SK-N-SH treated with all-trans-retinoic acid at 6 μM for 48 hours (cell line): ENCODE results near the gene ARHGAP21.
A peak's percentile ranks its signal among the peaks of the same experiment; 100 is the strongest.

Source experiments
- ATAC-seq: fragments of 200-7000 bp; cut with Tn5 transposase; 3 replicates; pipeline ENCODE4 v1.9.1; 2020; ENCODE audit warnings: mild to moderate bottlenecking, moderate library complexity
- ARNTL ChIP-seq: fragments of 450-650 bp; formaldehyde crosslinking; IDR thresholded peaks from 2 replicates; pipeline ENCODE4 v1.5.0; 2020; ENCODE audit warnings: low read depth, mild to moderate bottlenecking, moderate library complexity, borderline replicate concordance
- BACH2 ChIP-seq: fragments of 250-450 bp; sonication (Bioruptor Pico); IDR thresholded peaks from 2 replicates; pipeline ENCODE4 v1.9.0; 2021; ENCODE audit warnings: mild to moderate bottlenecking, borderline replicate concordance
- CREB5 ChIP-seq: fragments of 250-450 bp; sonication (Bioruptor Pico); IDR thresholded peaks from 2 replicates; pipeline ENCODE4 v1.5.1; 2020; ENCODE audit warnings: low read depth, mild to moderate bottlenecking, moderate library complexity
- CSDC2 ChIP-seq: fragments of 250-450 bp; sonication (Bioruptor Pico); IDR thresholded peaks from 2 replicates; pipeline ENCODE4 v1.5.0; 2020; ENCODE audit warnings: mild to moderate bottlenecking, moderate library complexity
- ESRRG ChIP-seq: fragments of 250-450 bp; sonication (Bioruptor Pico); IDR thresholded peaks from 2 replicates; pipeline ENCODE4 v1.6.1; 2021; ENCODE audit warnings: mild to moderate bottlenecking
- GLIS3 ChIP-seq: fragments of 250-450 bp; sonication (Bioruptor Pico); IDR thresholded peaks from 2 replicates; pipeline ENCODE4 v1.5.0; 2020; ENCODE audit warnings: mild to moderate bottlenecking, moderate library complexity
- ISL1 ChIP-seq: fragments of 250-450 bp; sonication (Bioruptor Pico); IDR thresholded peaks from 2 replicates; pipeline ENCODE4 v2.1.2; 2022; ENCODE audit warnings: mild to moderate bottlenecking, moderate library complexity
- PATZ1 ChIP-seq: fragments of 250-450 bp; sonication (Bioruptor Pico); IDR thresholded peaks from 2 replicates; pipeline ENCODE4 v1.8.0; 2020; ENCODE audit warnings: mild to moderate bottlenecking, moderate library complexity, borderline replicate concordance
- POU6F1 ChIP-seq: fragments of 250-450 bp; sonication (Bioruptor Pico); IDR thresholded peaks from 2 replicates; pipeline ENCODE4 v1.8.0; 2021; ENCODE audit warnings: low read depth, mild to moderate bottlenecking, moderate library complexity, borderline replicate concordance
- PPARA ChIP-seq: fragments of 250-450 bp; sonication (Bioruptor Pico); IDR thresholded peaks from 2 replicates; pipeline ENCODE4 v1.5.0; 2020; ENCODE audit warnings: mild to moderate bottlenecking, borderline replicate concordance
- RARB ChIP-seq: fragments of 250-450 bp; sonication (Bioruptor Pico); IDR thresholded peaks from 2 replicates; pipeline ENCODE4 v1.8.0; 2021; ENCODE audit warnings: mild to moderate bottlenecking, moderate library complexity
- SNAI2 ChIP-seq: fragments of 250-450 bp; sonication (Bioruptor Pico); IDR thresholded peaks from 2 replicates; pipeline ENCODE4 v1.5.0; 2020; ENCODE audit warnings: mild to moderate bottlenecking, moderate library complexity
- TCF4 ChIP-seq: fragments of 250-450 bp; sonication (Bioruptor Pico); IDR thresholded peaks from 2 replicates; pipeline ENCODE4 v1.8.0; 2021; ENCODE audit warnings: mild to moderate bottlenecking, moderate library complexity, borderline replicate concordance
- TOX ChIP-seq: fragments of 250-450 bp; sonication (Bioruptor Pico); IDR thresholded peaks from 2 replicates; pipeline ENCODE4 v1.8.0; 2021; ENCODE audit warnings: mild to moderate bottlenecking, moderate library complexity, borderline replicate concordance
- TSHZ2 ChIP-seq: fragments of 250-450 bp; sonication (Bioruptor Pico); IDR thresholded peaks from 2 replicates; pipeline ENCODE4 v1.5.0; 2020; ENCODE audit warnings: mild to moderate bottlenecking, moderate library complexity
- ZC3H10 ChIP-seq: fragments of 250-450 bp; sonication (Bioruptor Pico); IDR thresholded peaks from 2 replicates; pipeline ENCODE4 v1.5.1; 2021; ENCODE audit warnings: mild to moderate bottlenecking, moderate library complexity
- ZFP3 ChIP-seq: fragments of 250-450 bp; sonication (Bioruptor Pico); IDR thresholded peaks from 2 replicates; pipeline ENCODE4 v1.5.0; 2020; ENCODE audit warnings: mild to moderate bottlenecking, moderate library complexity
- ZFP30 ChIP-seq: fragments of 450-650 bp; formaldehyde crosslinking; IDR thresholded peaks from 2 replicates; pipeline ENCODE4 v1.5.0; 2022; ENCODE audit warnings: mild to moderate bottlenecking, moderate library complexity
- ZNF565 ChIP-seq: fragments of 450-650 bp; formaldehyde crosslinking; conservative IDR thresholded peaks from 2 replicates; pipeline ENCODE4 v1.5.0; 2020; ENCODE audit warnings: low read depth, mild to moderate bottlenecking, moderate library complexity
- ZNF70 ChIP-seq: fragments of 450-650 bp; formaldehyde crosslinking; IDR thresholded peaks from 2 replicates; pipeline ENCODE4 v1.5.0; 2020; ENCODE audit warnings: mild to moderate bottlenecking, moderate library complexity
- ZNF8 ChIP-seq: fragments of 450-650 bp; formaldehyde crosslinking; IDR thresholded peaks from 2 replicates; pipeline ENCODE4 v1.5.0; 2020; ENCODE audit warnings: mild to moderate bottlenecking, moderate library complexity

The ARHGAP21 gene

GRCh38 chr10:24625778-24626177 lies 97.9 kb downstream of the ARHGAP21 start:
- no peak for ATAC-seq
- no peak for TF ChIP-seq PATZ1 (CRISPR knock-in tag)
- TF ChIP-seq ARNTL (CRISPR knock-in tag) = no peak
- TF ChIP-seq GLIS3 (CRISPR knock-in tag) = no peak
- no peak for TF ChIP-seq ISL1 (CRISPR knock-in tag)
- no peak for TF ChIP-seq ZC3H10 (CRISPR knock-in tag)
- no peak for TF ChIP-seq ZNF8
- no peak for TF ChIP-seq PPARA (CRISPR knock-in tag)
- no peak for TF ChIP-seq TSHZ2
- no peak for TF ChIP-seq ZFP3 (CRISPR knock-in tag)
- TF ChIP-seq RARB = no peak
- no peak for TF ChIP-seq POU6F1 (CRISPR knock-in tag)
- TF ChIP-seq CREB5 = no peak
- no peak for TF ChIP-seq ESRRG (CRISPR knock-in tag)
- no peak for TF ChIP-seq BACH2 (CRISPR knock-in tag)
- TF ChIP-seq ZNF70 (CRISPR knock-in tag) = no peak
- TF ChIP-seq CSDC2 (CRISPR knock-in tag) = no peak

GRCh38 chr10:24623383-24623782 lies 100.3 kb downstream of the ARHGAP21 start:
- ATAC-seq = no peak
- no peak for TF ChIP-seq CSDC2 (CRISPR knock-in tag)
- no peak for TF ChIP-seq ZFP3 (CRISPR knock-in tag)
- TF ChIP-seq ZFP30 = no peak
- TF ChIP-seq CREB5 = no peak
- no peak for TF ChIP-seq ARNTL (CRISPR knock-in tag)
- TF ChIP-seq TOX (CRISPR knock-in tag) = no peak
- TF ChIP-seq SNAI2 (CRISPR knock-in tag) = no peak
- no peak for TF ChIP-seq ZC3H10 (CRISPR knock-in tag)

GRCh38 chr10:24622781-24623301 lies 100.8 kb downstream of the ARHGAP21 start:
- peak; percentile 33; the same call in 2 of the 3 replicates for ATAC-seq
- TF ChIP-seq PATZ1 (CRISPR knock-in tag) = no peak
- no peak for TF ChIP-seq TSHZ2
- no peak for TF ChIP-seq TOX (CRISPR knock-in tag)
- TF ChIP-seq TCF4 (CRISPR knock-in tag) = no peak
- no peak for TF ChIP-seq ZC3H10 (CRISPR knock-in tag)
- no peak for TF ChIP-seq ZNF565 (CRISPR knock-in tag)
- TF ChIP-seq ZNF70 (CRISPR knock-in tag) = no peak
- TF ChIP-seq ARNTL (CRISPR knock-in tag) = no peak
- no peak for TF ChIP-seq POU6F1 (CRISPR knock-in tag)
- TF ChIP-seq PPARA (CRISPR knock-in tag) = no peak
